ENCODE data around the gene GALNT10.

The GALNT10 gene

DNA sequence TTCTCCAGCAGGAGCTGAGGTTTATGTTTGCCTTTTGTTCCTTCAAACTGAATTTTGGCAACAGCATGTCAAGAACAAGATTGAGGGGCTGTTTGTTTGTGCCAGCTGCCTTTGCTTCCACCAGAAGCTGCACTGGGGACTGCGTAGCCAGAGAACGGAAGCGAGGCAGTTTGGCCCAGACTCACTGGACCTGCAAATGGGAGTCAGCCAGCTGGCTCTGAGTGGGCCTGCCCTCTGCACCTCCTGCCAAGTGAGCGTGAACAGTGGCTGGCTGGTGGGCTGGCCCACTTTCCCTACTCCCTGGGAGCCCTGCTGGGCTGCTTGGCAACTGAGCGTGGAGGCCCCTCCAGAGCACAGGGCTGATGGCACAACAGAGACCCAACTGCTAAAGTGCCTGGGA, 111.6 kb downstream of the GALNT10 start:
- H3K27ac ChIP-seq (ENCODE audit: low read depth in 2 of 2, low read length in 2 of 2), result no peak overlapping the region
- no peak overlapping the region for H3K4me3 ChIP-seq (ENCODE audit: low read length in 2 of 2)
- H3K36me3 ChIP-seq (ENCODE audit: control insufficient read depth in 2 of 2, insufficient read depth in 2 of 2, low read length in 2 of 2), result peaks cover 0 to 5% of the 10 kb centered on the region in 2 donors
- no peak overlapping the region for H3K9ac ChIP-seq (ENCODE audit: low read depth in 1 of 2, low read length in 2 of 2)
- no peaks in the 10 kb centered on the region for H3K9me3 ChIP-seq (ENCODE audit: control insufficient read depth in 2 of 2, low read length in 2 of 2)
- H3K27me3 ChIP-seq (ENCODE audit: control insufficient read depth in 2 of 2, insufficient read depth in 2 of 2, low read length in 2 of 2), result no peaks in the 10 kb centered on the region
- H3K4me1 ChIP-seq (ENCODE audit: control insufficient read depth in 2 of 2, insufficient read depth in 2 of 2, low read length in 2 of 2), result peaks cover 0 to 6% of the 10 kb centered on the region in 2 donors

DNA sequence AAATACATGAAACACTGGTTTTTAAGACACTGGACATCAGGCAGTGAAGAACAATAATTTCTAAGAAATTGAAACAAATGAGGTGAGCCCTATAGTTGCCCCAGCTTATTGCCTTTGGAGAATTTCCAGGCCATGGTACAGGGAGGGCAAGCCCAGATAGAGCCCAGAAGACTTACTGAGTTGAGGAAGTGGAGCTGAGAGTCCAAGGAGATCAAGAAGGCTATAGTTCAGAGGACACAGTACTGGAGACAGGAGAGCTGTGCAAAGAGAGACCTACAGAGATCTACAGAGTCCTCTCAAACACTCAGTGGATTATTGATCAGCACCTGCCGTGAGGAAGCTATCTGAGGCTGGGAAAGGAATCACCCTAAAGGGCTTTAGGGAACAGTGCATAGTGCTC, 112.6 kb downstream of the GALNT10 start:
- H3K9me3 ChIP-seq (ENCODE audit: control insufficient read depth in 2 of 2, low read length in 2 of 2), result no peaks in the 10 kb centered on the region
- H3K27me3 ChIP-seq (ENCODE audit: control insufficient read depth in 2 of 2, insufficient read depth in 2 of 2, low read length in 2 of 2), result no peaks in the 10 kb centered on the region
- no peak overlapping the region for H3K4me3 ChIP-seq (ENCODE audit: low read length in 2 of 2)
- H3K27ac ChIP-seq (ENCODE audit: low read depth in 2 of 2, low read length in 2 of 2), result no peak overlapping the region
- H3K36me3 ChIP-seq (ENCODE audit: control insufficient read depth in 2 of 2, insufficient read depth in 2 of 2, low read length in 2 of 2), result no peaks in the 10 kb centered on the region
- no peak overlapping the region for H3K9ac ChIP-seq (ENCODE audit: low read depth in 1 of 2, low read length in 2 of 2)
- peaks cover 0 to 3% of the 10 kb centered on the region in 2 donors for H3K4me1 ChIP-seq (ENCODE audit: control insufficient read depth in 2 of 2, insufficient read depth in 2 of 2, low read length in 2 of 2)

DNA sequence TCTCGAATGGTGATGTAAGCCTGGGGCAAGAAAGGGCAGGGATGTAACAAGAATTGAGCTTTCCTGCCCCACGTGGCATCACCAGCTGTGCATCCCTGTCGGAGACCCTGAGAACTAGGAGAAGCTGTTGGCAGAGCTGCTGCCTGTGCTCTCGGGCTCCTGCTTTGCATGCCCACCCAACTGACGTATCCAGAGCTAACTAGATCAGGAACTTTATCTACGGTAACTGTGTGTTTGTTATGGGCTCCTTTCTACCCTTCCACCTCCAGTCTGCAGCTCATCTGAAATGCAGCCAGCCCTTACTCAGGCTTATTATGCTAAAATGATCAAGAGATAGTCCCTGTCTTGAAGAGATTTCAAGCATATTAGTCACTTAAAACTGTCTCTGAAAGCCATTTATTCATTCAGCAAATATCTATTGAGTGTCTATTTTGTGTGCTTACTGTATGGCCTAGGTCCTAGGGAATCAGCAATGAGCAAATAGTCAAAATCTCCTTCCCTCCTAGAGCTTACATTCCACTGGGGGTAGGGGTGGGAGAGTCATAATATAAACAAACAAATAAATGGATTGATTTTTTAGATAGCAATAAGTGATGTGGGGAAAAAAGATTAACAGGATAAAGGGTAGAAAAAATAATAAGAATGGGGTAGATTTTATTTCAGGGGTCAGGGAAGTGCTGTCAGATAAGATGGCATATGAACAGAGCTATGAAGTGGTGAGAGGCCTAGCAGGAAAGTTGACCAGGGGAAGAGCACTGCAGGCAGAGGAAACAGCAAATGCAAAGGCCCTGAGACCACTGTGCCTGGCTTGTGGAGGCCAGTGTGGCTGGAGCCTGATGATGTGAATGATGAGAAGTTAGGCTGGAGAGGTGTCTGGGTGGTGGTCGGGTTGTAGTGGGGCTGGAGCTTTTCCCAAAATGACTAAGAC, 118.2 kb downstream of the GALNT10 start:
- no peaks in the 10 kb centered on the region for H3K36me3 ChIP-seq (ENCODE audit: control insufficient read depth in 2 of 2, insufficient read depth in 2 of 2, low read length in 2 of 2)
- no peaks in the 10 kb centered on the region for H3K9me3 ChIP-seq (ENCODE audit: control insufficient read depth in 2 of 2, low read length in 2 of 2)
- no peak overlapping the region for H3K4me3 ChIP-seq (ENCODE audit: low read length in 2 of 2)
- no peaks in the 10 kb centered on the region for H3K4me1 ChIP-seq (ENCODE audit: control insufficient read depth in 2 of 2, insufficient read depth in 2 of 2, low read length in 2 of 2)
- no peak overlapping the region for H3K9ac ChIP-seq (ENCODE audit: low read depth in 1 of 2, low read length in 2 of 2)
- no peak overlapping the region for H3K27ac ChIP-seq (ENCODE audit: low read depth in 2 of 2, low read length in 2 of 2)
- H3K27me3 ChIP-seq (ENCODE audit: control insufficient read depth in 2 of 2, insufficient read depth in 2 of 2, low read length in 2 of 2), result no peaks in the 10 kb centered on the region

DNA sequence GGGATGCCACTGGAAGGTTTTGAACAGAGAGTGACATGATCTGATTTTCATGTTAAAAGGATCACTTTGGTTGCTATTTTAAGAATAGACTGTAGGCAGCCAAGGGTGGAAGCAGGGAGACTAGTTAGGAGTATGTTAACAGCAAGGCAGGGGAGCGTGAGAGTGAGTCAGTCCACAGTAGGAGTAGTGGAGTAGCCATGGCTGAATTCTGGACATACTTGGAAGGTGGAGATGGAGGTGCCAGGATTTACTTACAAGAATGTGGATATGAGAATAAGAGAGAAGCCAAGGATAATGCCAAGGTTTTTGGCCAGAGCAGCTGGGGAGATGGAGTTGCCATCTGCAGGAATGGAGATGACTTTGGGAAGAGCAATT, 118.8 kb downstream of the GALNT10 start:
- Histone ChIP-seq H3K4me1 (ENCODE audit: control insufficient read depth in 2 of 2, insufficient read depth in 2 of 2, low read length in 2 of 2) (no peaks in the 10 kb centered on the region), H3K9me3 (ENCODE audit: control insufficient read depth in 2 of 2, low read length in 2 of 2) (no peaks in the 10 kb centered on the region), H3K4me3 (ENCODE audit: low read length in 2 of 2) (no peak overlapping the region), H3K9ac (ENCODE audit: low read depth in 1 of 2, low read length in 2 of 2) (no peak overlapping the region), H3K36me3 (ENCODE audit: control insufficient read depth in 2 of 2, insufficient read depth in 2 of 2, low read length in 2 of 2) (no peaks in the 10 kb centered on the region), H3K27me3 (ENCODE audit: control insufficient read depth in 2 of 2, insufficient read depth in 2 of 2, low read length in 2 of 2) (no peaks in the 10 kb centered on the region), H3K27ac (ENCODE audit: low read depth in 2 of 2, low read length in 2 of 2) (no peak overlapping the region)

DNA sequence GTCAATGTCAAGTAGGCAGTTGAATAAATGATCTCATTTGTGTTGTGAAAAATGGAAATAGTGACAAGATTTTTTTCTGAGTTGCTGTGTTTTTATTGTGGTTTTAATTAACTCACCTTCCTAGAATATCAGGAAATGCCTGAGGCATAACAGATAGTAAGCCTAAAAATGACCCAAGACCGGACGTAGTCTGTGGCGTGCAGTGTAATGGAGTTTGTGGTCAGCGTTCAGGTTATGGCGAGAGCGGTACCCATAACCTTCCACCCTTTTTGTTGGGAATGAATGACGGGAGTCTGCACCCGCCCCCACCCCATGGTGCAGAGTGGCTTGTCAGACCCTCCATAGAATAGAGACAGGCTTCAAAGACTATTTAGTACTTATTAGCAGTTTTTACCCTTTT, 119.3 kb downstream of the GALNT10 start:
- Histone ChIP-seq H3K4me1 (ENCODE audit: control insufficient read depth in 2 of 2, insufficient read depth in 2 of 2, low read length in 2 of 2) (no peaks in the 10 kb centered on the region), H3K4me3 (ENCODE audit: low read length in 2 of 2) (no peak overlapping the region), H3K36me3 (ENCODE audit: control insufficient read depth in 2 of 2, insufficient read depth in 2 of 2, low read length in 2 of 2) (no peaks in the 10 kb centered on the region), H3K27ac (ENCODE audit: low read depth in 2 of 2, low read length in 2 of 2) (no peak overlapping the region), H3K9me3 (ENCODE audit: control insufficient read depth in 2 of 2, low read length in 2 of 2) (no peaks in the 10 kb centered on the region), H3K9ac (ENCODE audit: low read depth in 1 of 2, low read length in 2 of 2) (no peak overlapping the region), H3K27me3 (ENCODE audit: control insufficient read depth in 2 of 2, insufficient read depth in 2 of 2, low read length in 2 of 2) (no peaks in the 10 kb centered on the region)

DNA sequence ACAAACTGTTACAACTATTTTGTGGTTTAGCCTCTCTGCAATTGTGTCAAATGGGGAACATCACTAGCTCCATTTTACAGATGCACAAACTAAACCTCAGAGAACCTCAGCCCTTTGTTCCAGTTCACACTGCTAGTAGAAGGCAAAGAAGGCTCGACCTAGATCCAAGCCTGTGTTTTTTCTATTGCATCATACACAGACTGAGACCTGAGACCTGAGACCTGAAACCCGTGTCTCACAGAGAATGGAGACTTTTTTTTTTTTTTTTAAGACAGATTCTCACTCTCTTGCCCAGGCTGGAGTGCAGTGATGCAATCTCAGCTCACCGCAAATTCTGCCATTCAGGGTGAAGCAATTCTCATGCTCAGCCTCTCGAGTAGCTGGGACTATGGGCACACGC, 120.8 kb downstream of the GALNT10 start:
- no peak overlapping the region for H3K4me3 ChIP-seq (ENCODE audit: low read length in 2 of 2)
- no peaks in the 10 kb centered on the region for H3K27me3 ChIP-seq (ENCODE audit: control insufficient read depth in 2 of 2, insufficient read depth in 2 of 2, low read length in 2 of 2)
- no peaks in the 10 kb centered on the region for H3K9me3 ChIP-seq (ENCODE audit: control insufficient read depth in 2 of 2, low read length in 2 of 2)
- H3K36me3 ChIP-seq (ENCODE audit: control insufficient read depth in 2 of 2, insufficient read depth in 2 of 2, low read length in 2 of 2), result peaks cover 0 to 3% of the 10 kb centered on the region in 2 donors
- no peak overlapping the region for H3K9ac ChIP-seq (ENCODE audit: low read depth in 1 of 2, low read length in 2 of 2)
- no peak overlapping the region for H3K27ac ChIP-seq (ENCODE audit: low read depth in 2 of 2, low read length in 2 of 2)
- no peaks in the 10 kb centered on the region for H3K4me1 ChIP-seq (ENCODE audit: control insufficient read depth in 2 of 2, insufficient read depth in 2 of 2, low read length in 2 of 2)

DNA sequence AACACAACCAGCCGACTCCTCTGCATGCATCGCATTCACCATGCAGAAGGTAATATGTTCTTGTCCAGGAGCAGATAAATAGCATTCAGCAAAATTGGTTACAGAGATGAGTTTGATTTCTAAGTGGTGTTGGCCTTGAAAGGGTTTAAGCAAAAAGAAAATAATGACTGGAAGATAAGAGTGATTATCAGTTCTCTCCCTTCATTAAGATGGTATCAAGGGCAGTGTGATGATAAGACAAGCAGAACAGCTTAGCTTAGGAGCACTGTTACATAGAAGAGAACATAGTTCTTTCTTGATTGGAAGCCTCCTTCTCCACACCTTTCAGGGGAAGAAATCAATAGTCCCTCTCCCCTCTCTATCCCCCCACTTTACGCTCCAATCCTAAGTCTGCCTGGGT, 121.5 kb downstream of the GALNT10 start:
- H3K4me3 ChIP-seq (ENCODE audit: low read length in 2 of 2), result no peak overlapping the region
- H3K36me3 ChIP-seq (ENCODE audit: control insufficient read depth in 2 of 2, insufficient read depth in 2 of 2, low read length in 2 of 2), result peaks cover 0 to 3% of the 10 kb centered on the region in 2 donors
- no peaks in the 10 kb centered on the region for H3K9me3 ChIP-seq (ENCODE audit: control insufficient read depth in 2 of 2, low read length in 2 of 2)
- no peak overlapping the region for H3K27ac ChIP-seq (ENCODE audit: low read depth in 2 of 2, low read length in 2 of 2)
- H3K27me3 ChIP-seq (ENCODE audit: control insufficient read depth in 2 of 2, insufficient read depth in 2 of 2, low read length in 2 of 2), result no peaks in the 10 kb centered on the region
- H3K4me1 ChIP-seq (ENCODE audit: control insufficient read depth in 2 of 2, insufficient read depth in 2 of 2, low read length in 2 of 2), result no peaks in the 10 kb centered on the region
- no peak overlapping the region for H3K9ac ChIP-seq (ENCODE audit: low read depth in 1 of 2, low read length in 2 of 2)

DNA sequence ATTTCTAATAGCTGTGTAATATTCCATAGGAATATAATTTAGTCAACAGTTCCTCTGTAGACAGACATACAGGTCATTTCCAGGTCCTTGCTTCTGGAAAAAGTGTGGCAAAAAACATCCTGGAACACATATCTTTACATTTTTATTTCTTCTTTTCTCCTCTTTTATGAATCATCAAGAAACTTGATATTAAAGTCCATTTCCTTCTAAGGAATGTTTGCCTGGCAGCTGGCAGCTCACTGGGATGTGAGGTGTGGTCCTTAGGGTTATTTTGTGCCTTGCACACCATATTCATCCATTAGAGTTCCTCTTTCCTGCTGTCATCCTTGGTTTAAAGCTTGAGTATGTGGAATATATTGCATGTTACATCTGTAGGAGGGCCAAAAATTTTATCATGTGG, 122.0 kb downstream of the GALNT10 start:
- H3K9me3 ChIP-seq (ENCODE audit: control insufficient read depth in 2 of 2, low read length in 2 of 2), result no peaks in the 10 kb centered on the region
- no peaks in the 10 kb centered on the region for H3K4me1 ChIP-seq (ENCODE audit: control insufficient read depth in 2 of 2, insufficient read depth in 2 of 2, low read length in 2 of 2)
- H3K9ac ChIP-seq (ENCODE audit: low read depth in 1 of 2, low read length in 2 of 2), result no peak overlapping the region
- H3K4me3 ChIP-seq (ENCODE audit: low read length in 2 of 2), result no peak overlapping the region
- no peak overlapping the region for H3K27ac ChIP-seq (ENCODE audit: low read depth in 2 of 2, low read length in 2 of 2)
- no peaks in the 10 kb centered on the region for H3K27me3 ChIP-seq (ENCODE audit: control insufficient read depth in 2 of 2, insufficient read depth in 2 of 2, low read length in 2 of 2)
- H3K36me3 ChIP-seq (ENCODE audit: control insufficient read depth in 2 of 2, insufficient read depth in 2 of 2, low read length in 2 of 2), result peaks cover 0 to 3% of the 10 kb centered on the region in 2 donors

DNA sequence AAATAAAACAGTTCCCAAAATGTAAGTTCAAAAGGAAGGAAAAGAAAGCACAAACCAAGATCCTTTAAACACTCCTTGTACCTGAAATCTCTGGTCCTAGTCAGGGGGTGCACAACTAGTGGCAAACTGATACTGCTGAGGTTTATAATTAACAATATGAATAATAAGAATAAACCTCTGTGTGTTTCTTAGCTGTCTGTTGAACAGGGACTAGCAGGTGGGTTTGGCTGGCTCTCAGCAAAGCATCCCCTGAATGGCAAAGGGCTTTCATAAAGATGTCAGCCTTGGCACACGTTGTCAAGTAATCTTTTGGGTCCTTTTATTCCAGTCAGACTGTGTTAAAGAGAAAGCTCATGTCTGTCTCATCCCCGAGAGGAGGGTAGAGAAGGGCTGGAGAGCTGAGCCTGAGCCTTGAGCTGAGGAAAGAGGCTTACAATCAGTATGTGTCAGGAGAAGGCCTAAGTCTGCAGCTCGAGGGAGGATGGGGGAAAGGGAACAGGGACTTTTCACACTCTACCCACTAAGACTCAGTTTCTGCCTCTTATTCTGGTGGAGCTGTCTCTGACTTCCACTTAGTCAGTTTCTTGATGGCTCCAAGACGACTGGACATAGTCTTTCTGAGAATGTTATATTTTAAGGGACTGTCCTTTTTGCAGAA, 123.0 kb downstream of the GALNT10 start:
- H3K27me3 ChIP-seq (ENCODE audit: control insufficient read depth in 2 of 2, insufficient read depth in 2 of 2, low read length in 2 of 2), result no peaks in the 10 kb centered on the region
- H3K9ac ChIP-seq (ENCODE audit: low read depth in 1 of 2, low read length in 2 of 2), result no peak overlapping the region
- H3K27ac ChIP-seq (ENCODE audit: low read depth in 2 of 2, low read length in 2 of 2), result no peak overlapping the region
- H3K4me3 ChIP-seq (ENCODE audit: low read length in 2 of 2), result no peak overlapping the region
- no peaks in the 10 kb centered on the region for H3K9me3 ChIP-seq (ENCODE audit: control insufficient read depth in 2 of 2, low read length in 2 of 2)
- peaks cover 0 to 3% of the 10 kb centered on the region in 2 donors for H3K36me3 ChIP-seq (ENCODE audit: control insufficient read depth in 2 of 2, insufficient read depth in 2 of 2, low read length in 2 of 2)
- H3K4me1 ChIP-seq (ENCODE audit: control insufficient read depth in 2 of 2, insufficient read depth in 2 of 2, low read length in 2 of 2), result no peaks in the 10 kb centered on the region

DNA sequence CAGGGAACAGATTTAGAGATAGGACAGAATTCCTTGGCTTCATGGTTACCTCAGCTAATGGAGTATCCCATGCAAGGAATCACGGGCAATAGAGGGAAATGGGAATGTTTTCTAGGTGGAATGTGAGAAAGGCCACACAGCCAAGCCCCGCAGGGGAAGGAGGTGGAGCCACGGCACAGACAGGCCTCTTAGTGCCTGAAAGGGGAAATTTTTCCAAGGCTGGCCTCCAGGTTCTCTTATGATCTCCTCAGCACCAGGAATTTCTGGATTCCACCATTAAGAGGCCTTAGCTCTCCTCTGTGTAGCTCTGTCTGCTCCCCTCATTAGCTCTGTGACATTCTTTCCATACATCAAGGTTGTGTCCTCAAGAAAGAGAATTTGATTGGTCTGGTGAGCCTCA, 124.7 kb downstream of the GALNT10 start:
- no peak overlapping the region for H3K9ac ChIP-seq (ENCODE audit: low read depth in 1 of 2, low read length in 2 of 2)
- no peaks in the 10 kb centered on the region for H3K4me1 ChIP-seq (ENCODE audit: control insufficient read depth in 2 of 2, insufficient read depth in 2 of 2, low read length in 2 of 2)
- no peaks in the 10 kb centered on the region for H3K27me3 ChIP-seq (ENCODE audit: control insufficient read depth in 2 of 2, insufficient read depth in 2 of 2, low read length in 2 of 2)
- no peak overlapping the region for H3K4me3 ChIP-seq (ENCODE audit: low read length in 2 of 2)
- H3K9me3 ChIP-seq (ENCODE audit: control insufficient read depth in 2 of 2, low read length in 2 of 2), result no peaks in the 10 kb centered on the region
- no peak overlapping the region for H3K27ac ChIP-seq (ENCODE audit: low read depth in 2 of 2, low read length in 2 of 2)
- peaks cover 0 to 5% of the 10 kb centered on the region in 2 donors for H3K36me3 ChIP-seq (ENCODE audit: control insufficient read depth in 2 of 2, insufficient read depth in 2 of 2, low read length in 2 of 2)
